Lung microvascular endothelial cell (primary cell): ENCODE data around the gene NSMF. TPM values are rescaled to one million over a fixed set of nuclear protein-coding genes. Genes with fewer than 3 reads are reported as not detected.

Experiments used
- DNase-seq, 2 donors: peaks; one replicate each; pipeline versions ENCODE4 v3.0.0 to v3.0.0-alpha.2; 2010; ENCODE audit warnings: low read depth in 2 of 2
- total RNA-seq: library from RNA; depleted of rRNA; stranded (reverse); fragments of >200 nt; gene quantifications from 2 replicates; pipeline ENCODE4 v1.2.1, GENCODE V29; 2014

NSMF gene
- total RNA-seq, 1 donor from 2014 or later = 15.3 TPM

DNA sequence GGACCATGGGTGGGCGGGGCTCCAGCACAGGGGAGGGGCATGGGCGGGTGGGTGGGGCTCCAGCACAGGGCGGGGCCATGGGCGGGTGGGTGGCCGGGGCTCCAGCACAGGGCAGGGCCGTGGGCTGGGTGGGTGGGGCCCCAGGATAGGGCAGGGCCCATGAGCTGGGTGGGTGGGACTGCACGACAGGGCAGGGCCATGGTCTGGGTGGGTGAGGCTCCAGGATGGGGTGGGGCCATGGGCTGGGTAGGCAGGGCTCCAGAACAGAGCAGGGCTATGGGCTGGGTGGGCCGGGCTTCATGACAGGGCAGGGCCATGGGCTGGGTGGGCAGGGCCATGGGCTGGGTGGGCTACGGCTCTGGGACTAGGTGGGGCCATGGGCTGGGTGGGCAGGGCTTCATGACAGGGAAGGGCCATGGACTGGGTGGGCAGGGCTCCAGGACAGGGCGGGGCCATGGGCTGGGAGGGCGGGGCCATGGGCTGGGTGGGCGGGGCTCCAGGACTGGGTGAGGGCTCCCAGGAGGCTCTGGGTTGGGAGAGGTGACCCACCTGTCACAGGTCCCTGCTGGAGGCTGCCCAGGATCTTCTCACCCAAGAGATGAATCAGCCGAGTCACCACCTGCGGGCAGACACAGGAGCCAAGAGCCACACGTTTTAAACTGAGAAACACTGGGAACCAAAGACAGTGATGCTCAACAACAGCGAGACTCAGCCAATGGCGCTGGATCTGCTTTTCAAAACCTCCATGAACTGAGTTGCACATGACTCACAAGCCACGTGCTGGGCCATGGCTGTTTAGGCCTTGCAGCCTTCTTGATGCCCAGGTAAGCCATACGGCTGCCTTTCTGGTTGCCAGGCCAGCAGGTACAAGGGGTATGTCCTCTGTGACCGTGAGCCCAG, 33.6 kb upstream of the NSMF start:
- peak in 1 of 2 donors; percentile 43 for DNase-seq

DNA sequence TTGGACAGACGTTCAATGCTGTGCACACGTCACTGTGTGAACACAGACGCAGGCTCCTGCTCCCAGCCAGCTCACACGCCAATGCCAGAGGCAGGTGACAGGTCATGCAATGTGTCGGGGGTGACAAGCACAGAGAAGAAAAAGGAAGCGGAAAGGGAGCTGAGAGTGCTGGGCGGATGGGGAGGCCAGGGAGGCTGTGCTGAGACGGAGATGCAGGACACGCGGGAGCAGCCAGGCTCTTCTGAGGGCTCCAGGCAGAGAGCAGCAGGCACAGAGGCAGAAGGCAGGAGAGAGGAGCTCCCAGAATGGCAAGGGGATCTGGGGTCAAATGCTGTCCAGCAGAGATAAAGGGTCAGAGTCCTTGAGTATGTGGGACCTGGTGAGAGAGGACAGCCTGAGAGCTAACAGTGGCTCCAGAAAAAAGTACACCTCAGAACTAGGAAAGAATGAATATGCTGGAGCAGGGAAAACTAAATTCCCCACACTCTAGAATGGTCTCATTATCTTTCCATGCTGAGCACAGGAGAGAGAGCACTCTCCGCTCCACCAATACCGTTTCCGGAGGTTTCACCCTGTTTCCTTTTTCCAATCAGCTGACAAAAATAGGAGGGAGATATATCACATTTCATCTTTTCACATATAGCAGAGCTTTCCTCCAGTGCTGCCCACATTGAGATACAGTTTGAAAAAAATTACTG, 32.8 kb upstream of the NSMF start:
- peak in 1 of 2 donors; percentile 85 for DNase-seq

DNA sequence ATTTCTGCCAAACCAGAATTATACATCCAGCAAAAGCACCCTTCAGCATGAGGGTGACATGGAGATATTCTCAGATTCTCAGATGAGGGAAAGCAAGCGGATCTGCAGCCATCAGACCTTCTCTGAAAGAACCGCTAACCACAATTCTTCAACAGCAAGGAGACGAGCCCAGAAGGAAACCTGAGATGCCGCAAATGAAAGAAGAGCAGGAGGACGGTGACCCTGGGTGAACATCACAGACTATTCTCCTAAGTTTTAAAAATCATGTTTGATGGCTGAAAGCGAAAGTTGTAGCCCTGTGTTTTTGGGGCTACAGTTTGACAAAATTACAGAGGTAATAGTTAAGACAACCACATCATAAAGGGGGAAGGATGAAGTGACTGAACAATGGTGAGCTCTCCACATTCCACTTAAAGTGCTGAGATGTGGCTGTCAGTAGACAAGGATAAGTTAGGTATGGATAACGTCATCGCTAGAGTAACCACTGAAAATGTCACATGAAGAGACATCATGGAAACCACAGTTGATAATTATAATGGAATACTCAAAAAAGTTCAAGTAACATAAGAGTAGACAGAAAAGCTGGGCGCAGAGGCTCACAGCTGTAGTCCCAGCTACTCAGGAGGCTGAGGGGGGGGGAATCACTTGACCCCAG, 31.5 kb upstream of the NSMF start:
- no peak for DNase-seq

DNA sequence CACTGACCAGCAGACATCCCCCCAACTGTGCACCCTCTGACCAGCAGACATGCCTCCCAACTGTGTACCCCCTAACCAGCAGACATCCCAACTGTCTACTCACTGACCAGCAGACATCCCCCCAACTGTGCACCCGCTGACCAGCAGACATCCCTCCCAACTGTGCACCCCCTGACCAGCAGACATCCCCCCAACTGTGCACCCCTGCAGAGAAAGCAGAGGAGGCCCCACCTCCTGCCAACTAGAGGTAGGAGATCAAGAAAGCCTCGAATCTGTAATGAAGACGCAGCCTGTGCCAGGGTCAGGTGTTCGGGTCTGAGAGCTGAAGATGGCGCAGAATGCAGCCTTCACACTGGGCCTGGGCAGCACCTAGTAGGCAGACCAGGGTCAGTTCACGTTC, 29.8 kb upstream of the NSMF start:
- no peak for DNase-seq

DNA sequence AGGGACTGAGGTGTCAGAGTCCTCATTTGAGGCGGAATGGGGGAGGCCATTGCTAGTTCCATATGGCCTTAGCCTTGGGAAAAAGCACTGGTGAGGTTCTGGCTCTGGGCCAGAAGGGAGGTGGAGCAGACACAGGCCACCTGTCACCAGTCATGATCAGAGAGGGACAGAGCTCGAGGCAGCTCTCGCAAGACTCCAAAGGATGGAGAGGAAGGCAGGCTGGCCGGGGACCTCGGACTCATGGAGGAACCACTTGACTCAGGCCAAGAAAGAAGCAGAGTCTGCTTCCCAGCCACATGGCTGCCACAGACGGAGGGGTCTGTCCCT, 29.2 kb upstream of the NSMF start:
- DNase-seq = no peak

DNA sequence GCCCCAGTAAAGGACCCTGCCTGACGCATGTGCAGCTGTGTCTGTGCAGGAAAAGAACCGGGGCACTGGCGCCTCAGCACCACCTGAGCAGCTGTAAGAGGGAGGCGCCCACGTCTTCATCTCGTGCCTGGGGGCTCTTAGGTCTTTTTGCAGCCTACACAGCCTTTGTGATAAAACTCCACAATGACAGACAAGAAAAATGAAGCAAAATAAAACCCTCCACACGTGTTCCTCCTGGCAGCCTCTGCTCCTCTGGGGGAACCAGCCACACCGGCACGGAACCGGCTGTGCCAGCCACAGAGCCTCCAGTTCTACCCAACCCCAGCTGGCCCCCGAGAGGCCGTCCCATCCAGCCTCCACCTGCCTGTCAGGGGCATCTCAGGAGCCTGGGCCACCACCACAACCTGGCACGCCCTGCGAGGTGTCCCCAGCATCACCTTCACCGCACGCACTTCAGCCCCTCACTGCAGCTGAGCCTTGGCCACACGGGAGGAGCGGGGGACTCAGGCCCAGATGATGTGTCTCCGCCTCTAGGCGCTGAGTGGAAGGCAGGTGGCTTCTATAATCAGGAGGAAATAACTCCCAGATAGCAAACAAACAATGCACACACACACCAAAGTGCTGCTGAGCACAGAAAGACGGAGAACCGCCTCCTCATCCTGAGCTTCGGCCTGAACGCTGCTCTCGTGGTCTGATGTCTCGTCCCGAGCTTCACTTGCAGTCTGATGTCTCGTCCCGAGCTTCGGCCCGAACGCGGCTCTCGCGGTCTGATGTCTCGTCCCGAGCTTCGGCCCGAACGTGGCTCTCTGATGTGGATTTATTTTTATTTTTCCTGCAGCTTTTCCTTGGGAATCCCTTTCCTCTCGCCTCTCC, 28.6 kb upstream of the NSMF start:
- DNase-seq = no peak

DNA sequence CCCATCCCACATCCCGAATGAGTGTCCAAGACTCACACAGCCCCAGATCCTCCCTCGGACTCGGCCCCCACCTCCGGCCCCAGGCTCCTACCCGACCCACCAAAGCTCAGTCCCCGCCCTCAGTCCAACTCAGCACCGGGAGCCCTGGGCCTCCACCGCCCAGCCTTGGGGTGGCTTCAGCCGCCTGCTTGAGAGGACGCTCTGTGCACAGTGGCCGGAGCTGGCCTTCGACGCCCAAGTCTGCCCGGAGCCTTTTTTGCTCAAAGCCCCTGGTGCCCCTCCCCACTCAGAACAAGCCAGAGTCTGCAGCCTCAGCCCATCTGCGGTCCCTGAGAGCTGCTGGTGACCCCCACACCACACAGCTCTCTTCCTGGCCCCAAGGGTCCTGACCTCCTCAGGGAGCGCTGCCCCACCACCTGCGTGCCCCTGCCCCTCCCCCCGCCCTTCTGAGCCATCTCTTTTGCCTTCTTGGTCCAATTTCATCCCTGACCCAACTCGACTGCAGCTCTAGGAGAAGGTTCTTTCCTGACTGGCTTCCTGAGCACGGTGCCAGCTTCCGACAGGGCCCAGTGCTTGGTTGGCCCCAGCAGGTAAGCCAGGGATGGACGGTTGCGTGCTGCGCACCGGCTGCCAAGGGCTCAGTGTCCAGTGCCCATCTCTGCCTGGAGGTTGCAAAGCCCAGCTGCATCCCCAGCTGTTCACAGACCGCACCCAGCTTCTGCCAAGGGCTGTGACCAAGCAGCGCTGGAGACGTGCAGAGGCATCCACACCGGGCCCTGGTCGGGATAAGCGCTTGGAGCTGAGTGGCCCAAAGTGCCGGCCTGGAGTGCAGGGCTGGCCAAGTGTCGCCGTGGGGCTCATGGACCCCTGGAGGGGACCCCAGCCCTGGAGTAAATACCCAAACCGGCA, 27.7 kb upstream of the NSMF start:
- DNase-seq = no peak

DNA sequence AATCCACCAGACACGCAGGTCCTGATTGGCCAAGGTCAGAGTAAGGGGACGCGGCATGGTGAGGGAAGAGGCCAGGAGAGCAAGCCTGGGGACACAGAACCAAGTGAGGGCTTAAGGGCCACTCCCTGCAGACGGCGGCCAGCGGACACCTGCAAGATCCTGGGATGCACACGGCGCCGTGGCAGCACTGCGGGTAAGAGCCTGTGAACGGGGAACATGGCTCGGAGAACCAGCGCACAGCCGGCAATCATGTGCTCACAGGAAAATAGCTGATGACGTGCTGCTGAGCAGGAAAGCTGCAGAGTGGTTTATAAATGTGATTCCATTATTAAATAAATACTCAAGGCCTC, 27.0 kb upstream of the NSMF start:
- DNase-seq = no peak

DNA sequence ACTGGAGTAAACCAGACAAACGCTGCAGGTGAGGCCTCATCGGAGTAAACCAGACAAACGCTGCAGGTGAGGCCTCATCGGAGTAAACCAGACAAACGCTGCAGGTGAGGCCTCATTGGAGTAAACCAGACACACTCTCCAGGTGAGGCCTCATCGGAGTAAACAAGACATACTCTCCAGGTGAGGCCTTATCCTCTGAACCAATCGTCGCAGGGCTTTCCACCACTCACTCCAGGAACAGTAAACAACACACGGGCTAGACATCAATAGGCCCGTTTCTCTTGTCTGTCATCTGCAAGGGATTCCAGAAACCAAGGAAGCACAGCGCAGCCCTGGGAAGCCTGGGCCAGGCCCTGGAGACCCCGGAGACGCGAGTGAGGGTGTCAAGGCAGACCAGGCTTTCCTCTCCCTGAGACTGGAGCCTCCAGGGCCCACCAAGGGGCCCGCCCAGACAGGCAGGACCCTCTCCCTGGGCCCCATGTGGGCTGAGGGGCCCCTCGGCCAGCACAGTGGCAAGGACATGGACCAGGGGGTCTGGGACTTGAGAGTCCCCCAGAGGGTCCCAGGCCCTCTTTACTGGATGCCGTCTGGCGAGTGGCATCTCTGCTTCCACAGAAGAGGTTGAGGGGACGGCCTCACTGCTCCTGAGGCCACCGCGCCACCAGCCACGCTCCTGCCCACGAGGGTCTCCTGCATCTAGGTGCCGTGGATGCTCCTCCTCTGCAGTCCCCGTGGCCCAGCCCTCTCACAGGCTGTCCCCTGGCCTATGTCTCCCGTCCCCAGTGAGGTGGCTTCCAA, 26.4 kb upstream of the NSMF start:
- DNase-seq = no peak

DNA sequence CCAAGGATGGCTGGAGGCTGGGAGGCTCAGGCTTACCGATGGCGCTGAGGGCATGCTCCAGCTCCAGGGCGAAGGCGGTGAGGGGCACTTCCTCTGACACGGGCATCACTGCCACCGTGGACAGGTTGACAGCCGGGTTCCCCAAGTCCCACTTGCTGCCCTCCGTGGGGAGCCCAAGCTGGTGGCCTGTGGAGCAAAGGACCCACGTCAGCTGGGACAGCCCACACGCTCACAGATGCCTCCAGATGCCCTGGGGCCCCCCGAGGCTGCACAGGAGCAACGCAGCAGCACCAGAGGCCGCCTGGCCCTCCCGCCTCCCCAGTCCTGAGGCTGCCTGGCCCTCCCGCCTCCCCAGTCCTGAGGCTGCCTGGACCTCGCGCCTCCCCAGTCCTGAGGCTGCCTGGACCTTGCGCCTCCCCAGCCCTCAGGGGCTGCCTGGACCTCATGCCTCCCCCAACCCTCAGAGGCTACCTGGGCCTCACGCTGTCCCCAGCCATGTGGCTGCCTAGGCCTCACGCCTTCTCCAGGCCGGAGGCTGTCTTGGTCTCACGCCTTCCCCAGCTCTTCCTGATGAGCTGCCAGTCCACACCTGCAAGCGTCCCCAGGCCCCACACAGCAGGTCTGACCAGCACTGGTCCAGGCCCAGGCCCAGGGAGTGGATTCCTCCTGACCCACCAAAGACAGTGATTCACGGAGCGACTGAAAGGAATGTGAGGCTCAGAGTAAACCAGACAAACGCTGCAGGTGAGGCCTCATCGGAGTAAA, 25.6 kb upstream of the NSMF start:
- no peak for DNase-seq

DNA sequence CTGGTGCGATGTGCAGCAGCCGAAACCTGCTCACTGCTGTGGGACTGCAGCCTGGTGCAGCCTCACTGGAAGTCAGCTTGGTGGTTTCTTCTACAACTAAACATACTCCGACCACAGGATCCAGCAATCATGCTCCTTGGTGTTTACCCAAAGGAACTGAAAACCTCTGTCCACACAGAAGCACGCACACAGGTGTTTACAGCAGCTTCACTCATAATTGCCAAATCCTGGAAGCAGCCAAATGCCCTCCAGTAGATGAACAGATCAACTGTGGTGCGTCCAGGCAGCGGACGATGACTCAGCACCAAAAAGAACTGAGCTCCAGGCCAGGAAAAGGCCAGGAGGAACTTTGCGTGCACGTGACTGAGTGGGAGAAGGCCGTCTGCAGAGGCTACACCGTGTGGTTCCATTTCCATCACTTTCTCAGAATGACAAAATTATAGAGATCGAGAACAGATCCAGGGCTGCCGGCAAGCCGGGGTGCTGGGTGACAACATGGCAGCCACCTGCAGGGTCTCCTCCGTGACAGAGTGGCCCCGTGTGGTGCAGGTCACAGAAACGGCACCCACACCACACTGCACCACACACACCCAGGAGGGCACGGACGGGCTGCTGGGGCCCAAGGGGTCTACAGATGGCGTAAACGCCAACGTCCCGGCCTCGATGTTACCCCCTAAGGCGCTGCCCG, 23.1 kb upstream of the NSMF start:
- DNase-seq = peak; percentile 79 to 82

DNA sequence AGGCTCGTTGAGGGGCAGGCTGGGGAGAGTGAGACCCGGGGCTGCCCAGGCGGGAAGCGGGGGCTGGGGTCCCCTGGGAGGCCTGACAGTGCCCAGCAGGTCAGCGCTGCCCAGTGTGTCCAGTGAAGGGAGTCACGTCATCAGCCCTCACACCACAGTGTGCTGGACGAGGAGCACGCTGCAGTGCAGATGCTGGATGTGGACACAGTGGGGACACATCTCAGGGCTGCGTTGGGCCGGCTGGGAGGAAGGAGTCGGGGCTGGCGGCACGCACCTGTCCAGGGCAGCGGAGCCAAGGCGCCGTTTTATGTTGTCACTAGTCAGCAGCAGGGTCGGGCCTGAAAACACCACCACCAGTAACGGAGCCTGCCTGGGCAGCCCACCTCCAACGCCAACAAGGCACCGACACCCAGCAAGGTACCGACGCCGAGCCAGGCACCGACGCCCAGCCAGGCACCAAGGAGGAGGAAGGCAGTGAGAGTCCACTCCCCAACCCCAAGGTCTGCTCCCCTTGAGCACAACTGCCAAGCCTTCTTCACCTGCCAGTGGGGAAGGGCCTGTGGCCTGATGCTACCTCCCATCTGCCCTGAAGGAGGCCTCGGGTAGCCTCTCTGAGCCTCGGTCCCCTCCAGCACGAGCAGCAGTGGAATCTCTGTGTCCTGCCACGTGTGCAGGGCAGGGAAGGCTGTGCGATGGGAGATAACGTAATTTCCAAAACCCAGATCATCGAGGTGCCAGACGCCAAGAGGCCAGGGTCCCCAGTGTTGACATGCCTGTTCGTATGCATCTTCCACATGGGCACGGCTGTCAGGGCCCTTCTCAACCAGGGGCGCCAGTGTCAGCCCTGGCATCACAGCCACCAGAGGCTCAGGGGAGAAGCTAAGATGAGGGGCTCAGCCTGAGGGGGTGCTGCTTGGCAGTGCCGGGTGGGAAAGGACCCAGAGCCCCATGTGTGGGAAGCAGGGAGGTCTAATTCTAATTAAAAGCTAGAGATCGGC, 21.9 kb upstream of the NSMF start:
- DNase-seq = no peak

DNA sequence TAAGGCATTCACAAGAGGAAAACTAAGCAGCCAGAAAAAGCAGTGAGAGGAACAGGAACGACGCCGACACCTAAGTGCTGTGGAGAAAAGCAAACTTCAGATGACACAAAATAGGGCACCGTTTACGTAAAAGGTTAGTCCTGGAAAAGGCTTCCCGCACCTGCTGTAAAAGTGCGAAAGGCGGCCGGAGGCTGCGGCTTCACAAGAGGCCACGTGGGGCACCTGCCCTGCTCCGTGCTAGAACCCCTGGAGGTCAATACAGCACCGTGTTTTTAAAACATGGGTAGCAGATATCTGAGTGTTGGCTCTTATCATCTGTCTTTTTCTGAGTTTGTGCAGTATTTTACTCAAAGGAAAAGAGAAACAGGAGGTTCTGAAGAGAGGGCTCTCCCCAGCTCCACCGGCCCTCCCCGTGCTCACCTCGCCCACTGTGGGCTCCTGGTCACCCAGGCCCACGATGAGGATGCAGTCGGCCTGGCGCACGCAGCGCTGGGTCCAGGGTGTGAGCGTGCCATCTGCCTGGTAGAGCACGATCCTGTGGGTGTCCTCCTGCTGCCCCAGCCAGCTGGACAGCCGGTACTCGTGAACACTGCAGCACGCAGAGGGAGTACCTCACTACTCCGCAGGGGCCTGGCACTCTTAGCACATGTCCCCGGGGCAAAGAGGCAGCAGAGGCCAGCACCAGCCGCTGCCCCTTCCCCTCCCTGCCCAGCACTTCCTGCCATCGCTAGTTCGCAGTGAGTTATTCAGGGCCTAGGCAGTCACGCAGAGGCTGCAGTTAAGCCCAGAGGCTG, 21.0 kb upstream of the NSMF start:
- DNase-seq = no peak

DNA sequence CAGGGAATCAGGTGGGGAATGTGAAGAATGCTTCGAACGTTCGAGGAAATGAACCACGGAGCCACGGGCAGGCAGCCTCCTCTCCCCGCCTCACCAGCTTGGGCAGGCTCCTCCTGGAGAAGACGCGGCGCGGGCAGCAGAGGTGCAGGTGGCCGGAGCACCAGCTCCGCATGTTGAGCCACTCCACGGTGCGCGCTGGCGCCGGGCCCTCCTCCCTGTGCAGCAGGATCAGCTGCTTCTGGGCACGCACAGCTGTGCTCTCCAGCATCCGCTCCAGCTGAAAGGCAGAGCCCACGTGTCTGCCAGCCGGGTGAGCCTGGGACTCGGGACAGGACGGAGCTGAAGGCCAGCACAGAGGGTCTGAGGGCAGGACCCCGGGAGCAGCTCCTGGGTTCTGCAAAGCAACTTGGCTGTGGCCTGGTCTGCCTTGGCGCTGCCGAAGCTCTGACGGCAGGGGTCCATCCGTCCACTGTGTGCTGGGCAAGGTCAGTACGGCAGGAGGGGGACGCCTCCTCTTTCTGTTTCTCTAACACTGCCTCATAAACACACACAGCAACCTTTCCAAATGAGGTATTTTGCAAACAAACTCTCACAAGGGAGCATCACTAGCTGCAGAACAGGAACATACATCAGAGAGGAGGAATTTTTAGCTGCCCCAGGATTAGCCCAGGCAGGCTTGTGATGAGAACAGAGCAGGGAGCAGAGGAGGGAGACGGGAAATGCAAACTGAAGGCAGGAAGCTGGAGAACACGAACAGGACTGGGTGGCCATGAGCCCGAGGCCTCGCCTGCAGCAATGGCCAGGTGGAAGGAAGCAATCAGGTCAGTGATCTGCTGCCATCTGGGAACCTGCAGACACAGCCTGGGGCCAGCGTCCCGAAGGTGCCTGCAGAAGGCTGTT, 20.1 kb upstream of the NSMF start:
- DNase-seq = peak; percentile 53 to 83

DNA sequence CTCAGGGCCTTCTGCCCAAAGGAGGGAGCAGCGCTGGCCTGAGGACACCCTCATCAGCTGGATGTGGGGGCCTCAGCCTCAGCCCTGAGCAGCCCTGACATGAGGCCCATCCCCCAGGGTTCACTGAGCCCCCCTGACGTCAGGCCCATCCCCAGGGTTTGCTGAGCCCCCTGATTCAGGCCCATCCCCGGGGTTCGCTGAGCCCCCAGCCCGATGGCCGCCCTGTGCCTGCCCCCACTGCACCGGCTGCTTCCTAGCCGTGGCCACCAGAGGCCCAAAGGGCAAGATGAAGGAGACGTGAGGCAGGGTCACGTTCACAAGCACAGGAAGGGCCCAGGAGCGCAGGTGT, 19.5 kb upstream of the NSMF start:
- no peak for DNase-seq
